ENCODE data around the gene CBFA2T3. TPM values are rescaled to one million over a fixed set of nuclear protein-coding genes. Genes with fewer than 3 reads are reported as not detected.

The CBFA2T3 gene
- total RNA-seq, 1 experiment from 2014 or later, result 2.9 TPM

DNA sequence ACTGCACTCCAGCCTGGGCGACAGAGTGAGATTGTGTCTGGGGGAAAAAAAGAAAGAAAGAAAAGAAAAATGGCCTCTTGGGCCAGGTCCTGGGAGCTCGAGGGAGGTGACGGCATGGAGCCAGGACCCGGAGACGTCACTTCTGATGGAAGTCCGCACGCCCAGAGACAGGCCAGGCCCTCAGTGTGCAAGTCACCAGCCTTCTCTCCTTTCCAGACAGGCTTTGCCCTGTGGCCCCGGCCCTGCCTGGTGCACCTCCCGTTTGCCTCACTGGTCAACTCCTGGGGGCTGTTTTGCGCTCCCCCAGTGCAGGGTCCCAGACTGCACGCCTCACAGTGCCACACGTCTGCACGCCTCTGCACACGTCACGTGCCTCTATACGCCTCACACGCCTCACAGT, 44.1 kb downstream of the CBFA2T3 start:
- Histone ChIP-seq H3K14ac (ENCODE audit: insufficient read depth, low read length) (no peak overlapping the region), H3K56ac (ENCODE audit: insufficient read length, low read depth, low read length) (no peak overlapping the region), H3K4ac (ENCODE audit: low read depth, low read length) (no peak overlapping the region), H3K79me2 (ENCODE audit: insufficient read depth, low read length) (no peaks in the 10 kb centered on the region), H3K9me3 (ENCODE audit: control insufficient read depth, low read depth, low read length) (no peaks in the 10 kb centered on the region), H3K9ac (ENCODE audit: extremely low read depth, insufficient read length, low read length) (no peak overlapping the region), H3K4me1 (ENCODE audit: insufficient read depth, low read length) (no peaks in the 10 kb centered on the region), H3K79me1 (ENCODE audit: insufficient read depth, low read depth, low read length, poor library complexity, severe bottlenecking) (no peaks in the 10 kb centered on the region), H3K27ac (ENCODE audit: insufficient read length, low read depth, low read length) (no peak overlapping the region), H4K91ac (ENCODE audit: insufficient read length, low read depth, low read length) (no peak overlapping the region), H3K4me2 (ENCODE audit: insufficient read depth, insufficient read length, low read length) (no peak overlapping the region), H2BK120ac (ENCODE audit: low read depth, low read length, poor library complexity, severe bottlenecking) (no peak overlapping the region), H4K5ac (ENCODE audit: insufficient read length, low read depth, low read length) (no peak overlapping the region), H3K18ac (ENCODE audit: insufficient read length, low read depth, low read length) (no peak overlapping the region), H2BK20ac (ENCODE audit: low read depth, low read length, poor library complexity, severe bottlenecking) (no peak overlapping the region), H3K27me3 (ENCODE audit: insufficient read depth, low read length) (no peaks in the 10 kb centered on the region), H2BK15ac (ENCODE audit: low read depth, low read length) (no peak overlapping the region), H3K23me2 (ENCODE audit: insufficient read length, low read depth, low read length, poor library complexity, severe bottlenecking) (no peaks in the 10 kb centered on the region), H2AFZ (ENCODE audit: low read length) (no peak overlapping the region), H2BK12ac (ENCODE audit: insufficient read length, low read depth, low read length) (no peak overlapping the region), H3K23ac (ENCODE audit: insufficient read length, low read depth, low read length) (no peak overlapping the region), H4K20me1 (ENCODE audit: control insufficient read depth, insufficient read depth, insufficient read length) (no peaks in the 10 kb centered on the region), H2BK5ac (ENCODE audit: insufficient read length, low read length) (no peak overlapping the region), H3T11ph (ENCODE audit: low read length) (no peak overlapping the region), H2AK5ac (ENCODE audit: insufficient read length, low read length) (no peak overlapping the region), H4K8ac (replicated peaks; ENCODE audit: insufficient read length, low read depth, low read length) (no peak overlapping the region)
- H3K4me3 Mint-ChIP-seq, result no peak overlapping the region
- peaks cover 8% of the 10 kb centered on the region for H3K27me3 Mint-ChIP-seq (ENCODE audit: low read depth)
- peaks cover 2 to 3% of the 10 kb centered on the region in 2 experiments; a peak in 3 of 5 replicates for H3K9me3 Mint-ChIP-seq
- H3K27ac Mint-ChIP-seq, result no peak overlapping the region
- no CpG with 5 or more reads among the region's 17 CpGs for WGBS (ENCODE audit: extremely low coverage, insufficient read length, low lambda C conversion rate)
- H3K36me3 Mint-ChIP-seq (ENCODE audit: insufficient read depth in 1 of 3, low read depth in 3 of 3), result no peaks in the 10 kb centered on the region
- TF ChIP-seq, protein P1, sequence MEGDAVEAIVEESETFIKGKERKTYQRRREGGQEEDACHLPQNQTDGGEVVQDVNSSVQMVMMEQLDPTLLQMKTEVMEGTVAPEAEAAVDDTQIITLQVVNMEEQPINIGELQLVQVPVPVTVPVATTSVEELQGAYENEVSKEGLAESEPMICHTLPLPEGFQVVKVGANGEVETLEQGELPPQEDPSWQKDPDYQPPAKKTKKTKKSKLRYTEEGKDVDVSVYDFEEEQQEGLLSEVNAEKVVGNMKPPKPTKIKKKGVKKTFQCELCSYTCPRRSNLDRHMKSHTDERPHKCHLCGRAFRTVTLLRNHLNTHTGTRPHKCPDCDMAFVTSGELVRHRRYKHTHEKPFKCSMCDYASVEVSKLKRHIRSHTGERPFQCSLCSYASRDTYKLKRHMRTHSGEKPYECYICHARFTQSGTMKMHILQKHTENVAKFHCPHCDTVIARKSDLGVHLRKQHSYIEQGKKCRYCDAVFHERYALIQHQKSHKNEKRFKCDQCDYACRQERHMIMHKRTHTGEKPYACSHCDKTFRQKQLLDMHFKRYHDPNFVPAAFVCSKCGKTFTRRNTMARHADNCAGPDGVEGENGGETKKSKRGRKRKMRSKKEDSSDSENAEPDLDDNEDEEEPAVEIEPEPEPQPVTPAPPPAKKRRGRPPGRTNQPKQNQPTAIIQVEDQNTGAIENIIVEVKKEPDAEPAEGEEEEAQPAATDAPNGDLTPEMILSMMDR (conservative IDR thresholded peaks at IDR 0.05), result no peak
- no peaks in the 10 kb centered on the region for H3K4me1 Mint-ChIP-seq
- no peak for DNase-seq

Measured in H9 (cell line).